GM21360 (cell line): ENCODE measurements around the gene OR6C4.
"Not testable (repeated sequence)": the region's sequence is repeated elsewhere in the genome, so short reads cannot be mapped to it uniquely, and the experiment has no call there.

Source experiments
- ATAC-seq: cut with Tn5 transposase; IDR thresholded peaks from one replicate; pipeline ENCODE4 v1.9.1; 2021; ENCODE audit warnings: mild to moderate bottlenecking, moderate library complexity; ENCODE audit not compliant: unreplicated experiment

Gene OR6C4

DNA sequence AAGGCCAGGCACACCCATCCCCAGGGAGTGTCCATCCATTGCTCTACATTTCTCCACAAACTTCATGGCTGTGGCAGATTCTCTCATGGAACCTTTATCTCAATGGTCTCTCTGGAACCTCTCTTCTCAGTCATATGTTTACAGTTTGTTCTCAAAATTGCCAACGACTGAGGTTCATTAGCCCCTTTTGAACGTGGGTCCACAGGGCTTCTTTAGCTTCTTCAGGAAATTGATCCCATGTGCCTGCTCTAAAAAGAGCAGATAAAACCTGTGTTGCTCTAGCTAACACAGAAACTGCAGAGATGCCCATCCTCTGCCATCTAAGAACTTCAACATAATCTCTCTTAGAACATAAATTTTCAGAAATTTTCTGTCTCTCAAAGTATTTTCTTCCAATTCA is at the start of gene OR6C4:
Gene OR6C4 (plus strand): TSS at position 301 of the 400 bp plus-strand sequence. CDS start 1,625 bp downstream, outside the sequence.
- no peak for ATAC-seq

DNA sequence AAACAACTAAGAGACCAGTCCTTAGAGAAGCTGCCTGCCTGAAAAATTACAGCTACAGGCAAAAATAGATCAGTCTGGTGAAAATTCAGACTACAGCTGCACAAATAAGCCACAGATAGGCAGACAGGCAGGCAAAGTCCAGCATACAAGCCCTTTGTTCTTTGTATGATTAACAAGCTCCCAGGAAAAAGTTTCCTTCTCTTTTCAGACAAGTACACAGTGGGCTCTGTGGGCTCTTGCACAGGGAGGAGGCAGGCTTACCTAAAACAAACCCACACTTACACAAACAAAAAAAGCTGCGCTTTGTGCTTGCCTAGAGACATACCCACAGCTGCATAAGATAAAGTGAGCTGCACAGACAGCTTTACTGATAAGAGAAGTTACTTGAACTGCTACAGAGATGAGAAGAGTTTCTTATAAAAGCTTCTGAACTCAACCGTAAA is 49.6 kb upstream of the OR6C4 start:
- ATAC-seq = no peak

DNA sequence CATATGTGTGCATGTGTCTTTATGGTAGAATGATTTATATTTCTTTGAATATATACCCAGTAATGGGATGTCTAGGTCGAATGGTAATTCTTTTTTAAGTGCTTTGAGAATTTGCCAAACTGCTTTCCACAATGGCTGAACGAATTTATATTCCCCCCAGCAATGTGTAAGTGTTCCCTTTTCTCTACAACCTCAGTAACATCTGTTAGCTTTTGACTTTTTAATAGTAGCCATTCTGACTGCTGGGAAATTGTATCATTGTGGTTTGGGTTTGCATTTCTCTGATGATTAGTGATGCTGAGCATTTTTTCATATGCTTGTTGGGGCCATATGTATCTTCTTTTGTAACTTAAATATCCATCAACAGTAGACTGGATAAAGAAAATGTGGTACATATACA is 47.8 kb upstream of the OR6C4 start:
- ATAC-seq = no peak

DNA sequence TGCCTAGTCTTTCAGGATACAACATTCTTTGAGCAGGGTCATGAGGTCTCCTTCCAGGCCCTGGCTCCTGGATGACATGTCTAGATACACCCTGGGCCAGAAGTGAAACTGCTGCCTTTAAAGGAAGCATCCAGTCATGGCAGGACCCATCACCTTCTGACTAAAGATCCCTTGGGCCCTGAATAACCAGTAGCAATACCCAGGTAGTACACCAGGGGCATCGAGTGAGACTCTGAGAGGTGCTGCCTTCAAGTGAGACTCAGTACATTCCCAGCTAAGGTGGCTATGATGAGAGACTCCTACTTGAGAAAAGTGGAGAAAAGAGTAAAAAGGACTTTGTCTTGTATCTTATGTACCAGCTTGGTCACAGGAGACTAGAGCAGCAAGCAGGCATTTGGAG is 33.7 kb upstream of the OR6C4 start:
- ATAC-seq = no peak

DNA sequence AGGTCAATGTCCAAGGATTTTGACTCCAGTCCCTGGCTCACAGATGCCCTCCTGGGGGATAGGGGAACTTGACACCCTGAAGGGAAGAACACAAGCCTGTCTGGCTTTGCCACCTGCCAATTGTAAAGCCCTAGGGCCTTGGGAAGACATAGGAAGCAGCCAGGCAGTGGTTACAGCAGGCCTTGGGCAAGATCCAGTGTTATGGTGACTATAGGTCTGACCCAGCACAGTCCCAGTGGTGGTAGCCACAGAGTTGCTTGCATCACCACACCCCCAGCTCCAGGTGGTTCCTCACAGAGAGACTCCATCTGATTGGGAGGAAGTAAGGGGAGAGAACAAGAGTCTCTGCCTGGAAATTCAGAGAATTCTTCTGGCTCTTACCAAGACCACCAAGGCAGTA is 33.0 kb upstream of the OR6C4 start:
- ATAC-seq = no peak

DNA sequence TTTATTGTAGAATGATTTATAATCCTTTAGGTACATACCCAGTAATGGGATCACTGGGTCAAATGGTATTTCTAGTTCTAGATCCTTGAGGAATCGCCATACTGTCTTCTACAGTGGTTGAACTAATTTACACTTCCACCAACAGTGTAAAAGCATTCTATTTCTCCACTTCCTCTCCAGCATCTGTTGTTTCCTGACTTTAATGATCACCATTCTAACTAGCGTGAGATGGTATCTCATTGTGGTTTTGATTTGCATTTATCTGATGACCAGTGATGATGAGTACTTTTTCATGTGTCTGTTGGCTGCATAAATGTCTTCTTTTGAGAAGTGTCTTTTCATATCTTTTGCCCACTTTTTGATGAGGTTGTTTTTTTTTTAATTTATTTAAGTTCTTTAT is 1.2 kb upstream of the OR6C4 start:
- not testable (repeated sequence) for ATAC-seq

DNA sequence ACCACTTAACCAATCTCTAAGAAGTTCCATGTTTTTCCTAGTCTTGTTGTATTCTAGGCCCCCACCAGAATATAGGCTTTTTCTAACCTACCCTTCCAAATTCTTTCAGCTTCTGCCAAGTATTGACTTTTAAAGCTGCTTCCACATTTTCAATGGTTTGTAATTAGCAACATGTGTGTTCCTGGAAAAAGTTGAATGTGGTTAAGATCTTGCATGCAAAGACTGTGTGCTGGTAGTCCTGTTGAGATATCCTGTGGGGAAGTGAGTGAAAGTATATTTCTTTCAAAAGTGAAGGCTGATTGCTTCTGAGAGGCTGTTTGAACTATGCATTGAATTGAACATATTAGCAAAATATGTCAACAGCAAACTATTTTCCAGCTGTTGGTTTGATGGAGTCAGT is 646 bp upstream of the OR6C4 start:
- no peak for ATAC-seq

DNA sequence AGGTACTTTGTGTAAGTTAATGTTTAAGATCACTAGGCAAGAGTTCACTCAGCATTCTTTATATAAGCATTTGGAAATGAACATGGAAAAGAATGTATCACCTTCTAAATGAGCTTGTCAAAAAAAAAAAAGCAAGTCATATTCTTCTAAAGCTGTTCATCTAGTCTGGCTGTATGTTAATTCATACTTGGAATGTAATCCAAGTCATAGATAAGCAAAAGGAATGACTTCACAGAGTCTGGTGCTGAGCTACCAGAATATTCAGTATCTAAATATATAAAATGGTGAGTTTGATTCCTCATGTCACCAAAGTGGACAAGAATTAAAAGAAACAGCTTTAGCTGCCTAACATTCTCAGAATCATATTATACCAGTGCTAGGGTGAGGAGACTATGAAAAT is 4.9 kb downstream of the OR6C4 start:
- no peak for ATAC-seq

DNA sequence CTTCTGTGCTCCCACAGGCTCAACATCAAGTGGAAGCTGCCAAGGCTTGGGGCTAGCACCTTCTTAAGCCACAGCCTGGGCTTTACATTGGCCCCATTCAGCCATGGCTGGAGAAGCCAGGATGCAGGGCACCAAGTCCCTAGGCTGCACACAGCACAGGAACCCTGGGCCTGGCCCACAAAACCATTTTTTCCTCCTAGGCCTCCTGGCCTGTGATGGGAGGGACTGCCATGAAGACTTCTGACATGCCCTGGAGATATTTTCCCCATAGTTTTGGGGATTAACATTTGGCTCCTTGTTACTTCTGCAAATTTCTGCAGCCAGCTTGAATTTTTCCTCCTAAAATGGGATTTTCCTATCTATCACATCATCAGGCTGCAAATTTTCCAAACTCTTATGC is 20.7 kb downstream of the OR6C4 start:
- not testable (repeated sequence) for ATAC-seq

DNA sequence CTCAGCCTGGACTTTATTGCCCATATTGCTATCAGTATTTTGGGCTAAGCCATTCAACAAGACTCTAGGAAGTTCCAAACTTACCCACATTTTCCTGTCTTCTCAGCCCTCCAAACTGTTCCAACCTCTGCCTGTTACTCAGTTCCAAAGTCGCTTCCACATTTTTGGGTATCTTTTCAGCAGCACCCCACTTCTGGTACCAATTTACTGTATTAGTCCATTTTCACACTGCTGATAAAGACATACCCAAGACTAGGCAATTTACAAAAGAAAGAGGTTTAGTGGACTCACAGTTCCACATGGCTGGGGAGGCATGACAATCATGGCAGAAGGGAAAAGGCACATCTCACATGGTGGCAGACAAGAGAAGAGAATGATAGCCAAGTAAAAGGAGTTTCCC is 21.3 kb downstream of the OR6C4 start:
- not testable (repeated sequence) for ATAC-seq

DNA sequence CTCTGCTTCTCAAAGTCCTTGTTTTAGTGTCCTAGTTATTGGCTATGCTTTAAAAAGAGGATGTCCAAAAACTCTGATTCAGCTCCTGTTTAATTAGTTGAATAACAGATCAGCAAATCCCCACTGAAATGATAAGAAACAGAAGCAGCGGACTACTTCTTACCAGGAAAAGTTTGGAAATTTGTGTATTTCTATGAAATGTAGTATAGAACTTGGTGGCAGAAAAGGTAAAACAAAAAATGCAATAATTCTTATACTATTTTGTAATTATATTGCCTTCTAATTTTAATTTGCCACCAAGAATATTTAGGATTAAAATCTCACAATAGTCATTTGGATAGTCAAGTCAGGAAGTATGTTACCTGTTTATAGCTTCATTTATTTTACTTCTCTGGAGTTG is 22.8 kb downstream of the OR6C4 start, which contains the start of gene OR2AP1:
Gene OR2AP1 (plus strand): TSS at position 301 of the 400 bp plus-strand sequence. CDS start 1,947 bp downstream, outside the sequence.
- ATAC-seq = no peak

DNA sequence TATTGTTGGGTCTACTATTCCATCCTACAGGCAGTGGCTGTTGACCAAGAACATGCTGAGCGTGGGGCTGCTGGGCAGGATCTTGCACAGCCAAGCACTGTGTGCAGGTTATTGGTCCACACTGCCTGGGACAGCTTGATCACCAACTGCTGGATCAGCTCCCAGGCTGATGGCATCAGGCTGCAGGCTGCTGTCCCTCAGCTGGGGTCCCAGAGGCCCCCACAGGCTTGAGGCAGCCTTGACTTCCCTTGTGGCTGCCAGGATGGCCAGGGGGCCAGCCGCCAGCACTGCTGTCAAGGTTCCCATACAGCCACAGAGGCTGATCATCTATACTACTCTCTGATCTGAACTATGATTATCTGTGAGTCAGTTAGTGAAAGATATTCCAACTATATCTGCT is 32.7 kb downstream of the OR6C4 start:
- ATAC-seq = no peak

DNA sequence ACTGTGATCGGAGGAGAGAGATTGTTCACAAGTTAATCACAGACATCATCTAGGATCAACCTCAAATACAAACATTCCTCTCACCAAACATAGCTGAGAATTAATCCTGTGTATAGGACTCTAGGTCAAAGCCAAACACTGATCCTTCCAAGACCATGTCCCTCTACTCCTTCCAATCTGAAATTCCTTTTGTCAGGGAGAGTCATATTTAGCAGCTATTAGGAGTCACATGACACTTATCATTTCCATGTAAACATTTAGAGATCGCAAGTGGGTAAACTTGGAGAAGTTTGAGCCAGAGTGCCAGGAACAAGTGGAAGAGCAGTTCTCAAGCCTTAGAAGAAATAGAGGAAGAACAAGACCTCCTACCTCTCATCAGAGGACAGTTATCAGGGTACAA is 36.4 kb downstream of the OR6C4 start:
- no peak for ATAC-seq

DNA sequence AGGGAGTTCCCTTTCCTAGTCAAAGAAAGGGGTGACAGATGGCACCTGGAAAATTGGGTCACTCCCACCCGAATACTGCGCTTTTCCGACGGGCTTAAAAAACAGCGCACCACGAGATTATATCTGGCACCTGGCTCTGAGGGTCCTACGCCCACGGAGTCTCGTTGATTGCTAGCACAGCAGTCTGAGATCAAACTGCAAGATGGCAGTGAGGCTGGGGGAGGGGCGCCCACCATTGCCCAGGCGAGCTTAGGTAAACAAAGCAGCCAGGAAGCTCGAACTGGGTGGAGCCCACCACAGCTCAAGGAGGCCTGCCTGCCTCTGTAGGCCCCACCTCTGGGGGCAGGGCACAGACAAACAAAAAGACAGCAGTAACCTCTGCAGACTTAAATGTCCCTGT is 40.8 kb downstream of the OR6C4 start:
- not testable (repeated sequence) for ATAC-seq
